Measurements from ENCODE around the gene SNPH. TPM values are rescaled to one million over a fixed set of nuclear protein-coding genes. Genes with fewer than 3 reads are reported as not detected.

SNPH gene
- total and polyA plus RNA-seq, 2 of the 8 experiments (the other 6 are each of a cell fraction or from before 2014, with no cell fraction given) = 0.98 to 4.9 TPM

- no peak for TF ChIP-seq EZH2 (IDR thresholded peaks at IDR 0.05; ENCODE audit: low read depth, low read length, severe bottlenecking)
- TF ChIP-seq SIRT6 (IDR thresholded peaks at IDR 0.05; ENCODE audit: low read length) = no peak
- TF ChIP-seq FOSL1 (IDR thresholded peaks at IDR 0.05; ENCODE audit: insufficient read depth, low read depth, low read length) = no peak
- TF ChIP-seq BRCA1 (IDR thresholded peaks at IDR 0.05; ENCODE audit: low read depth, low read length) = no peak
- no peak for TF ChIP-seq NRF1 (IDR thresholded peaks at IDR 0.05; ENCODE audit: low read depth, low read length)
- no peak for TF ChIP-seq NANOG (IDR thresholded peaks at IDR 0.05; ENCODE audit: insufficient read depth, low read depth, low read length, poor library complexity, severe bottlenecking)
- TF ChIP-seq JUN (IDR thresholded peaks at IDR 0.05; ENCODE audit: low read depth, low read length) = no peak
- TF ChIP-seq SIN3A (conservative IDR thresholded peaks at IDR 0.05 in 1 of 2, IDR thresholded peaks at IDR 0.05 in 1 of 2; ENCODE audit: low read depth in 1 of 2, low read length in 2 of 2) = 0 out of 4 replicates have a peak, but pooled peaks of 1 of the 2 experiments have one; percentile 30
- TF ChIP-seq TAF7 (optimal IDR thresholded peaks at IDR 0.05; ENCODE audit: borderline replicate concordance, low read depth, low read length) = no peak
- no peak for TF ChIP-seq POLR2AphosphoS5 (IDR thresholded peaks at IDR 0.05; ENCODE audit: low read depth, low read length)
- TF ChIP-seq BACH1 (IDR thresholded peaks at IDR 0.05; ENCODE audit: low read length) = peak; percentile 83
- TF ChIP-seq CTCF (IDR thresholded peaks at IDR 0.05; ENCODE audit: control extremely low read depth in 1 of 3, insufficient read depth in 1 of 3, low read depth in 1 of 3, low read length in 3 of 3) = peak; percentile 88 to 93 (median 92)
- TF ChIP-seq ASH2L (IDR thresholded peaks at IDR 0.05; ENCODE audit: low read length) = no peak
- peak; percentile 8 for TF ChIP-seq MAX (IDR thresholded peaks at IDR 0.05)
- no peak for TF ChIP-seq RBBP5 (IDR thresholded peaks at IDR 0.05; ENCODE audit: borderline replicate concordance, low read depth, low read length)
- peak; percentile 82 for TF ChIP-seq KDM4A (IDR thresholded peaks at IDR 0.05; ENCODE audit: low read depth, low read length, severe bottlenecking)
- TF ChIP-seq RXRA (IDR thresholded peaks at IDR 0.05; ENCODE audit: insufficient read depth, low read depth, low read length) = no peak
Observed at GRCh38 chr20:1313236-1313964, 47.3 kb downstream of the SNPH start (continued).

Measured in H1 (cell line).